ENCODE measurements around the gene LILRA6.

DNA sequence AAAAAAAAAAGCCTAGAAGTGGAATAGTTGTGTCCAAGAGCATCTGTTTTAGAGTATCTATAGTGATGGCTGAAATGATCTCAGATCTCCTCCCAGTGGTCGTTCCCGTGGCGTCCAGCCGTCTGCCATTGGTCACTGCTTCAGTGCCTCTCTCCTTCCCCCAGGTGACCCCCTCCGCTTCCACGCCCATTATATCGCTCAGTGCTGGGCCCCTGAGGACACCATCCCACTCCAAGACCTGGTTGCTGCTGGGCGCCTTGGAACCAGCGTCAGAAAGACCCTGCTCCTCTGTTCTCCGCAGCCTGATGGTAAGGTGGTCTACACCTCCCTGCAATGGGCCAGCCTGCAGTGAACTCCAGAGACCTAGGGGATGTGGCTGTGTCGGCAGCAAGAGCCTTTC lies 49.6 kb downstream of the LILRA6 start:
- TF ChIP-seq, protein P1, sequence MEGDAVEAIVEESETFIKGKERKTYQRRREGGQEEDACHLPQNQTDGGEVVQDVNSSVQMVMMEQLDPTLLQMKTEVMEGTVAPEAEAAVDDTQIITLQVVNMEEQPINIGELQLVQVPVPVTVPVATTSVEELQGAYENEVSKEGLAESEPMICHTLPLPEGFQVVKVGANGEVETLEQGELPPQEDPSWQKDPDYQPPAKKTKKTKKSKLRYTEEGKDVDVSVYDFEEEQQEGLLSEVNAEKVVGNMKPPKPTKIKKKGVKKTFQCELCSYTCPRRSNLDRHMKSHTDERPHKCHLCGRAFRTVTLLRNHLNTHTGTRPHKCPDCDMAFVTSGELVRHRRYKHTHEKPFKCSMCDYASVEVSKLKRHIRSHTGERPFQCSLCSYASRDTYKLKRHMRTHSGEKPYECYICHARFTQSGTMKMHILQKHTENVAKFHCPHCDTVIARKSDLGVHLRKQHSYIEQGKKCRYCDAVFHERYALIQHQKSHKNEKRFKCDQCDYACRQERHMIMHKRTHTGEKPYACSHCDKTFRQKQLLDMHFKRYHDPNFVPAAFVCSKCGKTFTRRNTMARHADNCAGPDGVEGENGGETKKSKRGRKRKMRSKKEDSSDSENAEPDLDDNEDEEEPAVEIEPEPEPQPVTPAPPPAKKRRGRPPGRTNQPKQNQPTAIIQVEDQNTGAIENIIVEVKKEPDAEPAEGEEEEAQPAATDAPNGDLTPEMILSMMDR (IDR thresholded peaks at IDR 0.05) = no peak
- no peak for TF ChIP-seq POLR2A (IDR thresholded peaks at IDR 0.05)
- no peak for TF ChIP-seq POLR2AphosphoS5 (IDR thresholded peaks at IDR 0.05)
